ENCODE results near the gene PNRC2. TPM values are rescaled to one million over a fixed set of nuclear protein-coding genes. Genes with fewer than 3 reads are reported as not detected.
A peak's percentile ranks its signal among the peaks of the same experiment; 100 is the strongest.

The PNRC2 gene
- total and polyA plus RNA-seq, 10 of the 15 experiments (the other 5 are each of a cell fraction or from before 2014, with no cell fraction given) = 106 to 205 (median 163) TPM

GRCh38 chr1:23958810-23959460 lies 693 bp upstream of the PNRC2 start (continued):
- TF ChIP-seq NR2C2 (IDR thresholded peaks at IDR 0.05; ENCODE audit: borderline replicate concordance, control insufficient read depth, insufficient read length, low read depth) (no peak), NFYB (IDR thresholded peaks at IDR 0.05; ENCODE audit: insufficient read depth, low read depth, low read length) (peak; percentile 43; the same call in 1 of the 2 replicates), PBX3 (IDR thresholded peaks at IDR 0.05; ENCODE audit: insufficient replicate concordance, low read depth, low read length) (peak; percentile 89), MYC (IDR thresholded peaks at IDR 0.05; ENCODE audit: insufficient read depth, insufficient read length, insufficient replicate concordance, low read length, severe bottlenecking) (no peak), SPI1 (IDR thresholded peaks at IDR 0.05; ENCODE audit: borderline replicate concordance, insufficient read depth, low read depth, low read length) (peak; percentile 34; the same call in 1 of the 2 replicates), MAX (IDR thresholded peaks at IDR 0.05; ENCODE audit: low read depth, low read length) (peak; percentile 46; the same call in 1 of the 2 replicates), IRF4 (IDR thresholded peaks at IDR 0.05; ENCODE audit: low read depth, low read length) (0 out of 2 replicates have a peak, but pooled peaks have one; percentile 43), E2F4 (IDR thresholded peaks at IDR 0.05; ENCODE audit: low read depth, low read length) (peak; percentile 75; the same call in 1 of the 2 replicates), SUPT20H (IDR thresholded peaks at IDR 0.05; ENCODE audit: borderline replicate concordance, control insufficient read depth, low read depth, low read length) (no peak), RCOR1 (conservative IDR thresholded peaks at IDR 0.05; ENCODE audit: low read depth, low read length) (0 out of 2 replicates have a peak, but pooled peaks have one; percentile 18), CHD1 (IDR thresholded peaks at IDR 0.05; ENCODE audit: low read depth, low read length) (no peak; the same call in 1 of the 2 replicates), PAX8 (IDR thresholded peaks at IDR 0.05) (no peak), PML (IDR thresholded peaks at IDR 0.05; ENCODE audit: low read length) (no peak; the same call in 1 of the 2 replicates), SREBF2 (IDR thresholded peaks at IDR 0.05; ENCODE audit: low read length) (no peak), CREB1 (IDR thresholded peaks at IDR 0.05; ENCODE audit: low read depth) (peak; percentile 89), ZBED1 (IDR thresholded peaks at IDR 0.05; ENCODE audit: borderline replicate concordance) (peak; percentile 67; the same call in 1 of the 2 replicates), ATF7 (IDR thresholded peaks at IDR 0.05; ENCODE audit: low read depth) (peak; percentile 73), DPF2 (IDR thresholded peaks at IDR 0.05) (peak; percentile 76), HDAC6 (IDR thresholded peaks at IDR 0.05; ENCODE audit: unreplicated experiment) (no peak), CEBPZ (IDR thresholded peaks at IDR 0.05; ENCODE audit: low read depth, low read length) (no peak), RAD21 (IDR thresholded peaks at IDR 0.05; ENCODE audit: insufficient read depth, low read depth, low read length) (peak; percentile 41), FOXK2 (IDR thresholded peaks at IDR 0.05) (no peak), MTA3 (IDR thresholded peaks at IDR 0.05; ENCODE audit: borderline replicate concordance, low read length) (0 out of 2 replicates have a peak, but pooled peaks have one; percentile 61)
- TF ChIP-seq, protein P1, sequence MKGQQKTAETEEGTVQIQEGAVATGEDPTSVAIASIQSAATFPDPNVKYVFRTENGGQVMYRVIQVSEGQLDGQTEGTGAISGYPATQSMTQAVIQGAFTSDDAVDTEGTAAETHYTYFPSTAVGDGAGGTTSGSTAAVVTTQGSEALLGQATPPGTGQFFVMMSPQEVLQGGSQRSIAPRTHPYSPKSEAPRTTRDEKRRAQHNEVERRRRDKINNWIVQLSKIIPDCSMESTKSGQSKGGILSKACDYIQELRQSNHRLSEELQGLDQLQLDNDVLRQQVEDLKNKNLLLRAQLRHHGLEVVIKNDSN (IDR thresholded peaks at IDR 0.05; ENCODE audit: borderline replicate concordance, extremely low read length, insufficient read depth, low read depth, low read length) = no peak
